Vagina (tissue), 2 donors: Measurements from ENCODE around the gene FCHSD2. TPM values are rescaled to one million over a fixed set of nuclear protein-coding genes. Genes with fewer than 3 reads are reported as not detected.

Experiments used
- DNase-seq, 2 donors: peaks; one replicate each; pipeline ENCODE4 v3.0.0-alpha.2; 2017; ENCODE audit errors: extremely low spot score in 2 of 2
- H3K27ac ChIP-seq: fragments of 200-600 bp; sonication (generic); one replicate; pipeline ENCODE4 v1.5.1; 2019
- H3K27me3 ChIP-seq: fragments of 200-600 bp; sonication (generic); one replicate; pipeline ENCODE4 v1.5.1; 2019
- H3K36me3 ChIP-seq, 2 donors: fragments of 200-600 bp; sonication (generic); one replicate each; pipeline ENCODE4 v1.5.1; 2017 to 2019
- H3K4me1 ChIP-seq: fragments of 200-600 bp; sonication (generic); one replicate; pipeline ENCODE4 v1.5.1; 2019
- H3K4me3 ChIP-seq, 2 donors: fragments of 200-600 bp; sonication (generic); 1 replicate in 1 of 2; 2 replicates in 1 of 2; pipeline ENCODE4 v1.5.1; 2016 to 2019
- H3K9me3 ChIP-seq: fragments of 200-600 bp; sonication (generic); one replicate; pipeline ENCODE4 v1.5.1; 2019
- CTCF ChIP-seq, 3 experiments: fragments of 450-650 bp in 2 of 3; fragments of 200-600 bp in 1 of 3; sonication (generic) in 1 of 3; IDR thresholded peaks; one replicate each; pipeline ENCODE4 v1.5.1; 2017 to 2019; ENCODE audit warnings: antibody characterized with exemption in 3 of 3, mild to moderate bottlenecking in 2 of 3, moderate library complexity in 2 of 3
- POLR2A ChIP-seq, 2 donors: fragments of 450-650 bp; IDR thresholded peaks; one replicate each; pipeline ENCODE4 v1.6.1; 2017; ENCODE audit warnings: antibody characterized with exemption in 2 of 2, mild to moderate bottlenecking in 2 of 2, moderate library complexity in 2 of 2
- POLR2AphosphoS5 ChIP-seq, 2 donors: sonication (generic); formaldehyde crosslinking; IDR thresholded peaks; one replicate each; pipeline ENCODE4 v1.9.0; 2017; ENCODE audit warnings: antibody characterized with exemption in 2 of 2, mild to moderate bottlenecking in 2 of 2, low read depth in 1 of 2; ENCODE audit not compliant: insufficient read depth in 1 of 2
- intact Hi-C: fragments of 100-400 bp; cut with DNase I; formaldehyde crosslinking; loops from one replicate; pipeline ENCODE4 v1.15.1; 2023
- total RNA-seq: library from RNA; depleted of rRNA; stranded (reverse); fragments of >200 nt; gene quantifications from one replicate; pipeline ENCODE4 v1.2.3, GENCODE V29; 2016

Gene FCHSD2
- total RNA-seq, 1 donor from 2014 or later, result 15.7 TPM

- Histone ChIP-seq H3K27ac (no peak overlapping the region), H3K36me3 (peaks cover 0 to 19% of the 10 kb centered on the region in 2 donors), H3K4me3 (no peak overlapping the region), H3K27me3 (no peaks in the 10 kb centered on the region), H3K4me1 (no peaks in the 10 kb centered on the region), H3K9me3 (peaks cover 4% of the 10 kb centered on the region)
- TF ChIP-seq POLR2A (IDR thresholded peaks at IDR 0.05), result no peak
- TF ChIP-seq POLR2AphosphoS5 (IDR thresholded peaks at IDR 0.05; ENCODE audit: insufficient read depth in 1 of 2, low read depth in 1 of 2), result no peak
- no peak for TF ChIP-seq CTCF (IDR thresholded peaks at IDR 0.05)
- intact Hi-C loops, result no loop called here
- no peak for DNase-seq
Measured at GRCh38 chr11:73013021-73013420, 129.1 kb downstream of the FCHSD2 start.

GRCh38 chr11:73012121-73012863, 129.8 kb downstream of the FCHSD2 start:
- H3K36me3 ChIP-seq, result peaks cover 0 to 19% of the 10 kb centered on the region in 2 donors
- H3K4me1 ChIP-seq, result no peaks in the 10 kb centered on the region
- H3K4me3 ChIP-seq, result no peak overlapping the region
- no peaks in the 10 kb centered on the region for H3K27me3 ChIP-seq
- peaks cover 4% of the 10 kb centered on the region for H3K9me3 ChIP-seq
- no peak for TF ChIP-seq POLR2A (IDR thresholded peaks at IDR 0.05)
- no peak for TF ChIP-seq CTCF (IDR thresholded peaks at IDR 0.05)
- TF ChIP-seq POLR2AphosphoS5 (IDR thresholded peaks at IDR 0.05; ENCODE audit: insufficient read depth in 1 of 2, low read depth in 1 of 2), result no peak
- intact Hi-C loops, result no loop called here
- H3K27ac ChIP-seq, result no peak overlapping the region
- DNase-seq, result no peak

- no peak overlapping the region for H3K27ac ChIP-seq
- no peaks in the 10 kb centered on the region for H3K4me1 ChIP-seq
- H3K9me3 ChIP-seq, result peaks cover 4% of the 10 kb centered on the region
- intact Hi-C loops, result no loop called here
- H3K36me3 ChIP-seq, result peaks cover 0 to 19% of the 10 kb centered on the region in 2 donors
- H3K27me3 ChIP-seq, result no peaks in the 10 kb centered on the region
- no peak overlapping the region for H3K4me3 ChIP-seq
- no peak for TF ChIP-seq CTCF (IDR thresholded peaks at IDR 0.05)
- TF ChIP-seq POLR2A (IDR thresholded peaks at IDR 0.05), result no peak
- TF ChIP-seq POLR2AphosphoS5 (IDR thresholded peaks at IDR 0.05; ENCODE audit: insufficient read depth in 1 of 2, low read depth in 1 of 2), result no peak
- DNase-seq, result no peak
Measured at GRCh38 chr11:73011126-73011817, 130.8 kb downstream of the FCHSD2 start.

- no peak for TF ChIP-seq CTCF (IDR thresholded peaks at IDR 0.05)
- TF ChIP-seq POLR2AphosphoS5 (IDR thresholded peaks at IDR 0.05; ENCODE audit: insufficient read depth in 1 of 2, low read depth in 1 of 2), result no peak
- TF ChIP-seq POLR2A (IDR thresholded peaks at IDR 0.05), result no peak
- H3K4me1 ChIP-seq, result no peaks in the 10 kb centered on the region
- intact Hi-C loops, result no loop called here
Measured at GRCh38 chr11:73009972-73010371, 132.1 kb downstream of the FCHSD2 start.

GRCh38 chr11:73004088-73004487, 138.0 kb downstream of the FCHSD2 start:
- TF ChIP-seq POLR2A (IDR thresholded peaks at IDR 0.05) (no peak), POLR2AphosphoS5 (IDR thresholded peaks at IDR 0.05; ENCODE audit: insufficient read depth in 1 of 2, low read depth in 1 of 2) (no peak), CTCF (IDR thresholded peaks at IDR 0.05) (no peak)
- H3K4me3 ChIP-seq, result no peak overlapping the region
- no peaks in the 10 kb centered on the region for H3K36me3 ChIP-seq
- intact Hi-C loops, result no loop called here
- no peak overlapping the region for H3K27ac ChIP-seq
- DNase-seq, result no peak
- H3K4me1 ChIP-seq, result no peaks in the 10 kb centered on the region
- no peaks in the 10 kb centered on the region for H3K27me3 ChIP-seq
- H3K9me3 ChIP-seq, result no peaks in the 10 kb centered on the region

More at GRCh38 chr11:73009972-73010371, 132.1 kb downstream of the FCHSD2 start:
- no peak for DNase-seq
- Histone ChIP-seq H3K27me3 (no peaks in the 10 kb centered on the region), H3K27ac (no peak overlapping the region), H3K9me3 (peaks cover 4% of the 10 kb centered on the region), H3K4me3 (no peak overlapping the region), H3K36me3 (peaks cover 0 to 19% of the 10 kb centered on the region in 2 donors)
